LNCAP (cell line): Measurements from ENCODE around the gene EMC9.

Experiments
- TF ChIP-seq, protein P1 (sequence below): fragments of 450-650 bp; IDR thresholded peaks from 2 replicates; pipeline ENCODE4 v1.5.1; 2017; ENCODE audit warnings: mild to moderate bottlenecking

EMC9 gene

DNA sequence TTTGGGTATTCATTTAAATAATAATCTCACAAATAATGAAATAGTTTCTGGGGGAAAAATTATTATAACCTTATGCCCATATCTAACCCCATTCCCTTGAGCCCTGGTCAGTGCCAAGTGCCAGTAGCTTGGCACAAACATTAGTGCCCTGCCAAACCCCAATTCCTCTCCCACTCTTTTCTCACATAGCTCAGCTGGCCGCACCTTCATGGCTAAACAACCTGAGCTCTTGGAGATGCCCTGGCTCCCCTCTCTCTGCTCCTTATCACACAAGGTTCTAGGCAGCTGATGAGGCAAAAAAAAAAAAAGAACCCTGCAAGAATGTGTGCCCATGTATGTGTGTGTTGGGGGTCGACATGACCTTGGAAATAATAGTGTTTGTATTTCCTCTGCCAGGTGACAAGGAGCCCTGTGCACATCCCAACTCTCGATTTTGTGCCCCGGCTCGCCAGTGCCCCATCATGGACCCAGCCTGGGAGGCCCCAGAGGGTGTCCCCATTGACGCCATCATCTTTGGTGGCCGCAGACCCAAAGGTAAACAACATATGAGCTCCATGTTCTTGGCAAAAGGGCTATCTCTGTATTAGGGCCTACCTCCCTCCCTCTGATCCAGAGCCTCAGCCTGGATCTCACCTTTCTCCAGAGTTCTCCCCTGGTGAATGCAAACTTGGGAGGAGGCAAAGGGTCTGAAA, 38.9 kb downstream of the EMC9 start:
- TF ChIP-seq, protein P1, sequence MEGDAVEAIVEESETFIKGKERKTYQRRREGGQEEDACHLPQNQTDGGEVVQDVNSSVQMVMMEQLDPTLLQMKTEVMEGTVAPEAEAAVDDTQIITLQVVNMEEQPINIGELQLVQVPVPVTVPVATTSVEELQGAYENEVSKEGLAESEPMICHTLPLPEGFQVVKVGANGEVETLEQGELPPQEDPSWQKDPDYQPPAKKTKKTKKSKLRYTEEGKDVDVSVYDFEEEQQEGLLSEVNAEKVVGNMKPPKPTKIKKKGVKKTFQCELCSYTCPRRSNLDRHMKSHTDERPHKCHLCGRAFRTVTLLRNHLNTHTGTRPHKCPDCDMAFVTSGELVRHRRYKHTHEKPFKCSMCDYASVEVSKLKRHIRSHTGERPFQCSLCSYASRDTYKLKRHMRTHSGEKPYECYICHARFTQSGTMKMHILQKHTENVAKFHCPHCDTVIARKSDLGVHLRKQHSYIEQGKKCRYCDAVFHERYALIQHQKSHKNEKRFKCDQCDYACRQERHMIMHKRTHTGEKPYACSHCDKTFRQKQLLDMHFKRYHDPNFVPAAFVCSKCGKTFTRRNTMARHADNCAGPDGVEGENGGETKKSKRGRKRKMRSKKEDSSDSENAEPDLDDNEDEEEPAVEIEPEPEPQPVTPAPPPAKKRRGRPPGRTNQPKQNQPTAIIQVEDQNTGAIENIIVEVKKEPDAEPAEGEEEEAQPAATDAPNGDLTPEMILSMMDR = no peak

DNA sequence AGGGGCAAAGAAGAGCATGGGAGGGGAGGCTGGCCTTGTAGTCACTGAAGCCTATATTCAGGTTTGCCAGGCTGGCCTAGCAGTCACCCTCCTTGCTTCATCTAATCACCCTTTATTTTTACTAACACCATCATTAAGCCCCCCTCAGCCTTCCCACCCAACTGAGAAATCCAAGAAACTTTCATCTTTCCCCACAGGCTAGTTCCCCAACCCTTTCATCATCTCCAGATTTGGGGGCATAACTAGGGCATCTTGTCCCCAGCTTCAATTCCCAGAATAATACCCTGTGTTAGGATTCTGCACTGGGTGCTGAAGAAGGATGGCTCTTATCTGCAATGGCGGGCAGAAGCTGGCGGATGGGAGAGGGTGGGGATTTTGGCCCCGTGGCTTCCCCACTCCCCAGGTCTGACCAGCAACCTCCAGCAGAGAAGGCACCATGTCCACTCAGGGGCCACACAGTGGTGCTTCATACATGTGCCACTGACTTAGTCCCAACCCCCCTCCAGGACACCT, 40.4 kb downstream of the EMC9 start:
- TF ChIP-seq, protein P1 = no peak

DNA sequence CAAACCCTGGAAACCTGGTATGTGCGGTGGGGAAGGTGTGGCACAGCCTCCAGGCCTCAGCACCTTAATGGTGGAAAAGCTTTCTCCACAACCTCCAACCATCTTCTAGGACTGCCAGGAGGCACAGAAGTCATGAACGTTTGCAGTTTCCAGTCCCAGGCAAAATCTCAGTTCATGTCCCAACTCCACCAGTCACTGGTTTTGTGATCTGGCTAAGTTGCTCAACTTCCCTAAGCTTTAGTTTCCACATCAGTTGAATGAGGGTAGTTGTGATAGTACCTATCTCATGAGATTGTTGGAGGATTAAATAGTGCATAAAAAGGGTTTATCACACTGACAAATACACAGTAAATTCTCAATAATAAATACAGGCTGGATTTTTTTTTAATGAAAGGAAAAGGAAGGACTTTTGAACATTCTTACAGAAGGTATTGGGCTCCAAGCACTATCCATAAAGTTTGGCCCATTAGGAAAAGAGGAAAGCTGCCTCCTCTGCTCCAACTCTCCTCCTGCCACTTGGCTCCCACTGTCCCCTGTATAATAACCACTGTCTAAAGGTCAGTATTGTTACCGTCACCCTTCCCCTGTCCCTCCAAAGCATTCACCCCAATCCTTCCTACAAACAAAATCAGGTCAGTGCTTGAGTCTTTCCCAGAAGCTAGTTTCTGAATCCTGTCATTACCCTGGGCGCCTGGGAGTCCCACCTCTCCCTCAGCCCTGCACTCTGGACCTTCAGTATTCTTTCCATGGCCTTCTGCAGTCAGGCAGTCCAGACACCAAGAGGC, 41.0 kb downstream of the EMC9 start:
- TF ChIP-seq, protein P1 = no peak

DNA sequence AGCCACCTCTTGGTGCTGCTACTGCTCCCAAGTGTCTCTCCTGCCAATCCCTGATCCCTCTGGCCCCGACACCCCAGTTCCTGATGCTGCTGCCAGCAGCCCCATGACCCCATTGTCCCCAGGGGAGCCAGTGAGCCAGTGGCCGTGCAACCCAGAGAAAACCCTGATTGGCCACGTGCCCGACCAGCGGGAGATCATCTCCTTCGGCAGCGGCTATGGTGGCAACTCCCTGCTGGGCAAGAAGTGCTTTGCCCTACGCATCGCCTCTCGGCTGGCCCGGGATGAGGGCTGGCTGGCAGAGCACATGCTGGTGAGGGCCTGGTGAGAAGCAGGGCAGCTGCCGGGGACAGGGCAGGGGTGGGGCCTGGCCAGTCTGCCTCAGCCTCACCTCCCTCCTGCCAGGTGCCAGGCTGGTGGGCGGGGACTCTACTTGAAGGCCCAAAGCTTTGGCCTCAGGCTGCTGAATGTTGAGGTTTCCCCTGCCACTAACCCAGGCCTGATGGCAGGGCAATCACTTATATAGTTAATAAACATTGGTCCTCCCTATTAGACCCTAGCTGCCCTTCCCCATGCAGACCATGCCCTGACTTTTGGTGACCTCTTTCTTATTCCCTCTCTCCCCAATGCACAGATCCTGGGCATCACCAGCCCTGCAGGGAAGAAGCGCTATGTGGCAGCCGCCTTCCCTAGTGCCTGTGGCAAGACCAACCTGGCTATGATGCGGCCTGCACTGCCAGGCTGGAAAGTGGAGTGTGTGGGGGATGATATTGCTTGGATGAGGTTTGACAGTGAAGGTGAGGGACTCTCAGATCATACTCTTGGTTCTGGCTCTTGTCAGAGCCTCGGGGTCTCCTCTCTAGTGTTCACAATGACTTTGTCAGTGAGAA, 42.2 kb downstream of the EMC9 start:
- TF ChIP-seq, protein P1 = no peak

DNA sequence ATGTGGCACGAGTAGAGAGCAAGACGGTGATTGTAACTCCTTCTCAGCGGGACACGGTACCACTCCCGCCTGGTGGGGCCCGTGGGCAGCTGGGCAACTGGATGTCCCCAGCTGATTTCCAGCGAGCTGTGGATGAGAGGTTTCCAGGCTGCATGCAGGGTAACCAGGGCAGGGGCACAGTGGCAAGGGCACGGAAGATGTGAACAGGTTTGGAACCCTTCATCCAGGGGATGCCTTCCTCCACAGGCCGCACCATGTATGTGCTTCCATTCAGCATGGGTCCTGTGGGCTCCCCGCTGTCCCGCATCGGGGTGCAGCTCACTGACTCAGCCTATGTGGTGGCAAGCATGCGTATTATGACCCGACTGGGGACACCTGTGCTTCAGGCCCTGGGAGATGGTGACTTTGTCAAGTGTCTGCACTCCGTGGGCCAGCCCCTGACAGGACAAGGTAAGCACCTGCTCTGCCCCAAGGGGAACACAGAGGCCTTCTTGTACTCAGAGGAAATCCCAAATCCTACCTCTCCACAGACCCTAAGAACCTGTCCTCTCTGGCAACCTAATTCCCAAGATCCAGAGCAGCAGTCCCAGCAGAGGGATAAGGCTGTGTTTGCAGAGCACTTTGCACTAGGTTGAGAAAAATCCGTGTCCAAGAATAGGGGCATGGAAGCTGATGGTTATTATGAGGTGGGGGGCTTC, 43.0 kb downstream of the EMC9 start:
- TF ChIP-seq, protein P1 = no peak

DNA sequence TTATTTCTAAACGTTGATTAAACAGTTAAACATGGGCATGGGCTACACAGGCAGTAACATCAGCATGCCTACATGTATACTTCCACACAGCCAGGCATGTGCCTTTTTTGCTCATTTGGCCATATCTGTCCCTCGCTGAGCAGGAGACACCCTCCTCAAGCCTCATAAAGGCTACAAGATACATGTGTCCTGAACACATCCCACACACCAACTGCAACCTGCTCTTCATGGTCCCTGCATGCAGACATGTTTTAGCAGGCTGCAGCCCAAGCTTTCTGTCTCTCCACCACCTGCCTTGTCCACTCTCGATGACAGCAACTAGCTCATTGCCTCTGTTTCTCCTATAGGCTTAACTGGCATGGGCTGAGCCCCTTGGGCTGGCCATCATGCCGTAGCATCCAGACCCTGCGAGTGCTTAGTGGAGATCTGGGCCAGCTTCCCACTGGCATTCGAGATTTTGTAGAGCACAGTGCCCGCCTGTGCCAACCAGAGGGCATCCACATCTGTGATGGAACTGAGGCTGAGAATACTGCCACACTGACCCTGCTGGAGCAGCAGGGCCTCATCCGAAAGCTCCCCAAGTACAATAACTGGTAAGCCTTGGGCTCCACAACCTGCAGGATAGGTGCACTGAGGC, 44.7 kb downstream of the EMC9 start:
- TF ChIP-seq, protein P1 = no peak
